B cell (primary cell): ENCODE measurements around the gene LRRC4B. TPM values are rescaled to one million over a fixed set of nuclear protein-coding genes. Genes with fewer than 3 reads are reported as not detected.

Experiments
- ATAC-seq: fragments of 200-7000 bp; cut with Tn5 transposase; one replicate; pipeline ENCODE4 v1.10.0; 2021; ENCODE audit warnings: low read depth, mild to moderate bottlenecking, moderate number of reproducible peaks, moderate library complexity
- CTCF ChIA-PET: fragments of 350-600 bp; sonication (Branson Sonifier 250); formaldehyde crosslinking; loops from one replicate; lab custom pipeline; 2021; ENCODE audit warnings: antibody characterized with exemption, inconsistent platforms; lab: Charles Lee
- POLR2A ChIA-PET: fragments of 350-600 bp; sonication (Branson Sonifier 250); formaldehyde crosslinking; loops from one replicate; lab custom pipeline; 2021; ENCODE audit warnings: antibody characterized with exemption; lab: Charles Lee
- DNase-seq: peaks from one replicate; pipeline ENCODE4 v3.0.0; 2013
- H2AFZ ChIP-seq: 2 replicates; pipeline ENCODE4 v1.6.1; 2012; ENCODE audit warnings: mild to moderate bottlenecking, low read depth, low read length; ENCODE audit not compliant: insufficient read depth, poor library complexity, severe bottlenecking
- H3K27ac ChIP-seq, 2 donors: 1 replicate in 1 of 2; 2 replicates in 1 of 2; pipeline ENCODE4 v1.5.1; 2012 to 2013; ENCODE audit warnings: low read length in 2 of 2, mild to moderate bottlenecking in 2 of 2, moderate library complexity in 1 of 2
- H3K27me3 ChIP-seq, 4 experiments: fragments of 200-600 bp in 1 of 4; sonication (generic) in 1 of 4; replicated peaks in 1 of 4; 1 replicate in 2 of 4; 2 replicates in 2 of 4; pipeline versions ENCODE4 v1.6.1 to v1.7.0; 2013 to 2016; ENCODE audit warnings: low read length in 3 of 4, mild to moderate bottlenecking in 2 of 4, mixed read lengths in 1 of 4, moderate library complexity in 1 of 4; ENCODE audit not compliant: insufficient read depth in 4 of 4, control insufficient read depth in 3 of 4; ENCODE audit errors: control extremely low read depth in 1 of 4
- H3K36me3 ChIP-seq, 2 experiments: replicated peaks in 1 of 2; 1 replicate in 1 of 2; 2 replicates in 1 of 2; pipeline versions ENCODE4 v1.6.1 to v1.7.1; 2013; ENCODE audit warnings: low read length in 1 of 2; ENCODE audit not compliant: insufficient read depth in 2 of 2, control insufficient read depth in 1 of 2; ENCODE audit errors: control extremely low read depth in 1 of 2, extremely low read depth in 1 of 2
- H3K4me1 ChIP-seq, 2 donors: fragments of 200-600 bp in 1 of 2; sonication (generic) in 1 of 2; 1 replicate in 1 of 2; 2 replicates in 1 of 2; pipeline versions ENCODE4 v1.5.1 to v1.6.1; 2013 to 2017; ENCODE audit warnings: low read length in 2 of 2; ENCODE audit not compliant: control insufficient read depth in 2 of 2, insufficient read depth in 2 of 2
- H3K4me2 ChIP-seq: replicated peaks from 2 replicates; pipeline ENCODE3; 2012; ENCODE audit warnings: mild to moderate bottlenecking, low read depth, low read length; ENCODE audit not compliant: poor library complexity, severe bottlenecking
- H3K4me3 ChIP-seq, 5 experiments: fragments of 200-600 bp in 1 of 5; sonication (generic) in 1 of 5; 1 replicate in 3 of 5; 2 replicates in 2 of 5; pipeline versions ENCODE4 v1.5.1 to v1.7.0; 2011 to 2016; ENCODE audit warnings: low read length in 4 of 5, mild to moderate bottlenecking in 4 of 5, low read depth in 2 of 5, control low read depth in 1 of 5, moderate library complexity in 1 of 5; ENCODE audit not compliant: insufficient read depth in 1 of 5; ENCODE audit errors: control extremely low read depth in 1 of 5, extremely low read depth in 1 of 5
- H3K79me2 ChIP-seq: fragments of 200-600 bp; sonication (generic); one replicate; pipeline ENCODE4 v1.6.0; 2016; ENCODE audit warnings: low read length; ENCODE audit not compliant: control insufficient read depth, insufficient read depth
- H3K9ac ChIP-seq: fragments of 200-600 bp; sonication (generic); 2 replicates; pipeline ENCODE4 v1.6.1; 2017; ENCODE audit warnings: mild to moderate bottlenecking, low read length, moderate library complexity
- H3K9me3 ChIP-seq, 3 donors: one replicate each; pipeline versions ENCODE4 v1.6.1 to v1.7.1; 2013; ENCODE audit warnings: low read length in 2 of 3; ENCODE audit not compliant: control insufficient read depth in 2 of 3, insufficient read depth in 1 of 3; ENCODE audit errors: control extremely low read depth in 1 of 3
- H4K20me1 ChIP-seq: 2 replicates; pipeline ENCODE4 v1.6.0; 2012; ENCODE audit warnings: mild to moderate bottlenecking, low read length; ENCODE audit not compliant: insufficient read depth, control insufficient read depth, poor library complexity, severe bottlenecking
- H3K27ac Mint-ChIP-seq: one replicate; pipeline ENCODE4 v1.8.0; 2021; ENCODE audit warnings: mixed read lengths
- H3K27me3 Mint-ChIP-seq: one replicate; pipeline ENCODE4 v1.8.0; 2021; ENCODE audit warnings: mixed read lengths
- H3K4me1 Mint-ChIP-seq: one replicate; pipeline ENCODE4 v1.8.0; 2021; ENCODE audit warnings: mixed read lengths
- H3K4me3 Mint-ChIP-seq: one replicate; pipeline ENCODE4 v1.8.0; 2021; ENCODE audit warnings: mixed read lengths
- H3K9me3 Mint-ChIP-seq: one replicate; pipeline ENCODE4 v1.8.0; 2022; ENCODE audit warnings: mixed read lengths; ENCODE audit not compliant: insufficient read depth
- EZH2 ChIP-seq: IDR thresholded peaks from 2 replicates; pipeline ENCODE4 v1.6.1; 2012; ENCODE audit warnings: borderline replicate concordance, low read depth, mild to moderate bottlenecking, moderate library complexity, low read length; ENCODE audit not compliant: insufficient read depth, poor library complexity, severe bottlenecking
- WGBS: methylation state at CpG from one replicate; pipeline ENCODE4 v1.1.5; 2013; ENCODE audit warnings: missing lambda C conversion rate; ENCODE audit not compliant: insufficient coverage; 5-methylcytosine and 5-hydroxymethylcytosine counted together
- intact Hi-C: fragments of 100-400 bp; cut with micrococcal nuclease; formaldehyde crosslinking; loops from one replicate; pipeline ENCODE4 v1.10.0; 2022
- polyA plus RNA-seq: library from polyadenylated mRNA; depleted of rRNA; stranded (reverse); fragments of >200 nt; gene quantifications from 2 replicates; pipeline ENCODE4 v1.2.3, GENCODE V29; 2012
- total RNA-seq, 2 donors: library from RNA; stranded (reverse); fragments of 120-200 nt in 1 of 2; gene quantifications; 1 replicate in 1 of 2; 2 replicates in 1 of 2; pipeline versions ENCODE4 v1.2.3 to v1.2.4, GENCODE V29; 2013 to 2022
- TF ChIP-seq, protein P1 (sequence below): fragments of 200-600 bp; IDR thresholded peaks from one replicate; pipeline ENCODE4 v1.8.0; 2022; ENCODE audit warnings: antibody characterized with exemption, mild to moderate bottlenecking

LRRC4B gene
- total and polyA plus RNA-seq, 2 donors (not counting 1 experiment from before 2014, with no cell fraction given): 0.03 TPM; not detected in 1

DNA sequence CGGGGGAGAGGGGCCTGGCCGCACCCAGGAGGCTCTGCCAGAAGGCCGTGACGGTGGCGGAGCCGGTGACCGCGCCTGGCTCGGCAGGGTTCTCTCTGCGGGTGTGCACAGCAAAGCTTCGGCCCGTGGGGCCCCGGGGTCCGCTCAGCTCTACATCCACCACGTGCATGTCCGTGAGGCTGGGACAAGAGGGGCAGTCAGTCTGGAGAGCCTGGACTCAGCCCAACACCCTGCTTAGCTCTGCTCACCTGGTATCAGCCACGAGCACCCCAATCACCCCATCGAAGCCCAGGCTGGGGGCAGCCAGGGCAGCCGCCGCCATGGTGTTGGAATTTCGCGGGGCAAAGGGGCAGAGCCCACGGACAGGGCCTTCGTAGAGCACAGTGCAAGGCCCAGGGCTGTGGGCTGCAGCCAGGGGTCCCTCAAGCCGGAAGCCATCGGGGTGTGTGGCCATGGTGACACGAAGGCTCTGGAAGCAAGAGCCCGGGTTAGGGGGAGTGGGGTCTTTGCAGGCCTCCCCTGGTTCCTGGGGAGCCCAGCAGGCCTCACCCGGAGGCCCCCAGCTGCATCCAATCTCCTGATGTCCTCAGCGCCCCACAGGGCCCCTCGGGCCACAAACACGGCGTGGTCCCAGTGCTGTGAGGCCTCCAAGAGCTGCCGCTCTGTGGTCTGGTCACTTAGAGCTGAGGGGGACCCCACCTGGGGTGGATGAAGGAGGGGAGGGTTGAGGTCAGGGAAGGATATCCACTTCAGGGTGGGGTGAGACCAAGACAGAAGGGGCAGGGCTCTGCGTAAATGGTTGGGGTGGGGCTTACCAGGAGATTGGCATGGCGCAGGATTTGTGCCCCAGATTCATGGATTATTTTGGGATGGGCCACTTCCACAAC is 55.9 kb downstream of the LRRC4B start:
- no peak for TF ChIP-seq EZH2
- TF ChIP-seq, protein P1, sequence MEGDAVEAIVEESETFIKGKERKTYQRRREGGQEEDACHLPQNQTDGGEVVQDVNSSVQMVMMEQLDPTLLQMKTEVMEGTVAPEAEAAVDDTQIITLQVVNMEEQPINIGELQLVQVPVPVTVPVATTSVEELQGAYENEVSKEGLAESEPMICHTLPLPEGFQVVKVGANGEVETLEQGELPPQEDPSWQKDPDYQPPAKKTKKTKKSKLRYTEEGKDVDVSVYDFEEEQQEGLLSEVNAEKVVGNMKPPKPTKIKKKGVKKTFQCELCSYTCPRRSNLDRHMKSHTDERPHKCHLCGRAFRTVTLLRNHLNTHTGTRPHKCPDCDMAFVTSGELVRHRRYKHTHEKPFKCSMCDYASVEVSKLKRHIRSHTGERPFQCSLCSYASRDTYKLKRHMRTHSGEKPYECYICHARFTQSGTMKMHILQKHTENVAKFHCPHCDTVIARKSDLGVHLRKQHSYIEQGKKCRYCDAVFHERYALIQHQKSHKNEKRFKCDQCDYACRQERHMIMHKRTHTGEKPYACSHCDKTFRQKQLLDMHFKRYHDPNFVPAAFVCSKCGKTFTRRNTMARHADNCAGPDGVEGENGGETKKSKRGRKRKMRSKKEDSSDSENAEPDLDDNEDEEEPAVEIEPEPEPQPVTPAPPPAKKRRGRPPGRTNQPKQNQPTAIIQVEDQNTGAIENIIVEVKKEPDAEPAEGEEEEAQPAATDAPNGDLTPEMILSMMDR: no peak
- Histone ChIP-seq H3K36me3 (no peaks in the 10 kb centered on the region), H3K4me1 (peaks cover 14 to 20% of the 10 kb centered on the region in 2 donors), H3K27me3 (peaks cover 0 to 25% (median 2%) of the 10 kb centered on the region in 4 experiments), H3K27ac (peak overlapping the region; percentile 87 to 98), H3K9ac (peak overlapping the region; percentile 82), H3K4me2 (peak overlapping the region; percentile 91), H3K9me3 (peaks cover 0 to 4% (median 0%) of the 10 kb centered on the region in 3 donors), H4K20me1 (no peaks in the 10 kb centered on the region), H2AFZ (peak overlapping the region; percentile 90), H3K4me3 (peak overlapping the region in 3 of 5 experiments; percentile 62 to 84 (median 72)), H3K79me2 (no peaks in the 10 kb centered on the region)
- Mint-ChIP-seq H3K4me1 (peaks cover 17% of the 10 kb centered on the region), H3K27me3 (peaks cover 3% of the 10 kb centered on the region), H3K4me3 (no peak overlapping the region), H3K27ac (peak overlapping the region; percentile 26), H3K9me3 (no peaks in the 10 kb centered on the region)
- no peak for ATAC-seq
- DNase-seq: no peak
- 96% methylated on average over 34 of the region's 36 CpGs for WGBS
- intact Hi-C loops: no loop called here
- POLR2A ChIA-PET: interaction anchor here (1.1 kb wide), 1 partner anchor 81 kb away, joined by 3 read pairs; no protein-coding TSS in a partner anchor
- CTCF ChIA-PET: interaction anchor here (0.8 to 1.7 kb wide), 4 partner anchors 10 to 382 kb away, joined by 3 to 6 read pairs (median 4); no protein-coding TSS in a partner anchor
